B cell (primary cell): ENCODE results near the gene AUTS2. TPM values are rescaled to one million over a fixed set of nuclear protein-coding genes. Genes with fewer than 3 reads are reported as not detected.

Experiments
- ATAC-seq: fragments of 200-7000 bp; cut with Tn5 transposase; one replicate; pipeline ENCODE4 v1.10.0; 2021; ENCODE audit warnings: low read depth, mild to moderate bottlenecking, moderate number of reproducible peaks, moderate library complexity
- CTCF ChIA-PET: fragments of 350-600 bp; sonication (Branson Sonifier 250); formaldehyde crosslinking; loops from one replicate; lab custom pipeline; 2021; ENCODE audit warnings: antibody characterized with exemption, inconsistent platforms; lab: Charles Lee
- POLR2A ChIA-PET: fragments of 350-600 bp; sonication (Branson Sonifier 250); formaldehyde crosslinking; loops from one replicate; lab custom pipeline; 2021; ENCODE audit warnings: antibody characterized with exemption; lab: Charles Lee
- DNase-seq: peaks from one replicate; pipeline ENCODE4 v3.0.0; 2013
- H2AFZ ChIP-seq: 2 replicates; pipeline ENCODE4 v1.6.1; 2012; ENCODE audit warnings: mild to moderate bottlenecking, low read depth, low read length; ENCODE audit not compliant: insufficient read depth, poor library complexity, severe bottlenecking
- H3K27ac ChIP-seq, 2 donors: 1 replicate in 1 of 2; 2 replicates in 1 of 2; pipeline ENCODE4 v1.5.1; 2012 to 2013; ENCODE audit warnings: low read length in 2 of 2, mild to moderate bottlenecking in 2 of 2, moderate library complexity in 1 of 2
- H3K27me3 ChIP-seq, 4 experiments: fragments of 200-600 bp in 1 of 4; sonication (generic) in 1 of 4; replicated peaks in 1 of 4; 1 replicate in 2 of 4; 2 replicates in 2 of 4; pipeline versions ENCODE4 v1.6.1 to v1.7.0; 2013 to 2016; ENCODE audit warnings: low read length in 3 of 4, mild to moderate bottlenecking in 2 of 4, mixed read lengths in 1 of 4, moderate library complexity in 1 of 4; ENCODE audit not compliant: insufficient read depth in 4 of 4, control insufficient read depth in 3 of 4; ENCODE audit errors: control extremely low read depth in 1 of 4
- H3K36me3 ChIP-seq, 2 experiments: replicated peaks in 1 of 2; 1 replicate in 1 of 2; 2 replicates in 1 of 2; pipeline versions ENCODE4 v1.6.1 to v1.7.1; 2013; ENCODE audit warnings: low read length in 1 of 2; ENCODE audit not compliant: insufficient read depth in 2 of 2, control insufficient read depth in 1 of 2; ENCODE audit errors: control extremely low read depth in 1 of 2, extremely low read depth in 1 of 2
- H3K4me1 ChIP-seq, 2 donors: fragments of 200-600 bp in 1 of 2; sonication (generic) in 1 of 2; 1 replicate in 1 of 2; 2 replicates in 1 of 2; pipeline versions ENCODE4 v1.5.1 to v1.6.1; 2013 to 2017; ENCODE audit warnings: low read length in 2 of 2; ENCODE audit not compliant: control insufficient read depth in 2 of 2, insufficient read depth in 2 of 2
- H3K4me2 ChIP-seq: replicated peaks from 2 replicates; pipeline ENCODE3; 2012; ENCODE audit warnings: mild to moderate bottlenecking, low read depth, low read length; ENCODE audit not compliant: poor library complexity, severe bottlenecking
- H3K4me3 ChIP-seq, 5 experiments: fragments of 200-600 bp in 1 of 5; sonication (generic) in 1 of 5; 1 replicate in 3 of 5; 2 replicates in 2 of 5; pipeline versions ENCODE4 v1.5.1 to v1.7.0; 2011 to 2016; ENCODE audit warnings: low read length in 4 of 5, mild to moderate bottlenecking in 4 of 5, low read depth in 2 of 5, control low read depth in 1 of 5, moderate library complexity in 1 of 5; ENCODE audit not compliant: insufficient read depth in 1 of 5; ENCODE audit errors: control extremely low read depth in 1 of 5, extremely low read depth in 1 of 5
- H3K79me2 ChIP-seq: fragments of 200-600 bp; sonication (generic); one replicate; pipeline ENCODE4 v1.6.0; 2016; ENCODE audit warnings: low read length; ENCODE audit not compliant: control insufficient read depth, insufficient read depth
- H3K9ac ChIP-seq: fragments of 200-600 bp; sonication (generic); 2 replicates; pipeline ENCODE4 v1.6.1; 2017; ENCODE audit warnings: mild to moderate bottlenecking, low read length, moderate library complexity
- H3K9me3 ChIP-seq, 3 donors: one replicate each; pipeline versions ENCODE4 v1.6.1 to v1.7.1; 2013; ENCODE audit warnings: low read length in 2 of 3; ENCODE audit not compliant: control insufficient read depth in 2 of 3, insufficient read depth in 1 of 3; ENCODE audit errors: control extremely low read depth in 1 of 3
- H4K20me1 ChIP-seq: 2 replicates; pipeline ENCODE4 v1.6.0; 2012; ENCODE audit warnings: mild to moderate bottlenecking, low read length; ENCODE audit not compliant: insufficient read depth, control insufficient read depth, poor library complexity, severe bottlenecking
- H3K27ac Mint-ChIP-seq: one replicate; pipeline ENCODE4 v1.8.0; 2021; ENCODE audit warnings: mixed read lengths
- H3K27me3 Mint-ChIP-seq: one replicate; pipeline ENCODE4 v1.8.0; 2021; ENCODE audit warnings: mixed read lengths
- H3K4me1 Mint-ChIP-seq: one replicate; pipeline ENCODE4 v1.8.0; 2021; ENCODE audit warnings: mixed read lengths
- H3K4me3 Mint-ChIP-seq: one replicate; pipeline ENCODE4 v1.8.0; 2021; ENCODE audit warnings: mixed read lengths
- H3K9me3 Mint-ChIP-seq: one replicate; pipeline ENCODE4 v1.8.0; 2022; ENCODE audit warnings: mixed read lengths; ENCODE audit not compliant: insufficient read depth
- EZH2 ChIP-seq: IDR thresholded peaks from 2 replicates; pipeline ENCODE4 v1.6.1; 2012; ENCODE audit warnings: borderline replicate concordance, low read depth, mild to moderate bottlenecking, moderate library complexity, low read length; ENCODE audit not compliant: insufficient read depth, poor library complexity, severe bottlenecking
- WGBS: methylation state at CpG from one replicate; pipeline ENCODE4 v1.1.5; 2013; ENCODE audit warnings: missing lambda C conversion rate; ENCODE audit not compliant: insufficient coverage; 5-methylcytosine and 5-hydroxymethylcytosine counted together
- intact Hi-C: fragments of 100-400 bp; cut with micrococcal nuclease; formaldehyde crosslinking; loops from one replicate; pipeline ENCODE4 v1.10.0; 2022
- polyA plus RNA-seq: library from polyadenylated mRNA; depleted of rRNA; stranded (reverse); fragments of >200 nt; gene quantifications from 2 replicates; pipeline ENCODE4 v1.2.3, GENCODE V29; 2012
- total RNA-seq, 2 donors: library from RNA; stranded (reverse); fragments of 120-200 nt in 1 of 2; gene quantifications; 1 replicate in 1 of 2; 2 replicates in 1 of 2; pipeline versions ENCODE4 v1.2.3 to v1.2.4, GENCODE V29; 2013 to 2022
- TF ChIP-seq, protein P1 (sequence below): fragments of 200-600 bp; IDR thresholded peaks from one replicate; pipeline ENCODE4 v1.8.0; 2022; ENCODE audit warnings: antibody characterized with exemption, mild to moderate bottlenecking

Gene AUTS2
- total and polyA plus RNA-seq, 2 donors (not counting 1 experiment from before 2014, with no cell fraction given) = 22.3 to 35.0 TPM

- Mint-ChIP-seq H3K4me1 (peaks cover 7% of the 10 kb centered on the region), H3K4me3 (no peak overlapping the region), H3K27me3 (no peaks in the 10 kb centered on the region), H3K27ac (no peak overlapping the region), H3K9me3 (peaks cover 3% of the 10 kb centered on the region)
- Histone ChIP-seq H2AFZ (no peak overlapping the region), H3K4me3 (no peak overlapping the region), H4K20me1 (no peaks in the 10 kb centered on the region), H3K9ac (no peak overlapping the region), H3K36me3 (no peaks in the 10 kb centered on the region), H3K27ac (no peak overlapping the region), H3K4me2 (no peak overlapping the region), H3K4me1 (peaks cover 0 to 4% of the 10 kb centered on the region in 2 donors), H3K79me2 (no peaks in the 10 kb centered on the region), H3K9me3 (peaks cover 0 to 2% (median 0%) of the 10 kb centered on the region in 3 donors), H3K27me3 (no peaks in the 10 kb centered on the region)
- CTCF ChIA-PET = no interaction called here
- DNase-seq (no peak), ATAC-seq (no peak)
- intact Hi-C loops = no loop called here
- no peak for TF ChIP-seq EZH2
- TF ChIP-seq, protein P1, sequence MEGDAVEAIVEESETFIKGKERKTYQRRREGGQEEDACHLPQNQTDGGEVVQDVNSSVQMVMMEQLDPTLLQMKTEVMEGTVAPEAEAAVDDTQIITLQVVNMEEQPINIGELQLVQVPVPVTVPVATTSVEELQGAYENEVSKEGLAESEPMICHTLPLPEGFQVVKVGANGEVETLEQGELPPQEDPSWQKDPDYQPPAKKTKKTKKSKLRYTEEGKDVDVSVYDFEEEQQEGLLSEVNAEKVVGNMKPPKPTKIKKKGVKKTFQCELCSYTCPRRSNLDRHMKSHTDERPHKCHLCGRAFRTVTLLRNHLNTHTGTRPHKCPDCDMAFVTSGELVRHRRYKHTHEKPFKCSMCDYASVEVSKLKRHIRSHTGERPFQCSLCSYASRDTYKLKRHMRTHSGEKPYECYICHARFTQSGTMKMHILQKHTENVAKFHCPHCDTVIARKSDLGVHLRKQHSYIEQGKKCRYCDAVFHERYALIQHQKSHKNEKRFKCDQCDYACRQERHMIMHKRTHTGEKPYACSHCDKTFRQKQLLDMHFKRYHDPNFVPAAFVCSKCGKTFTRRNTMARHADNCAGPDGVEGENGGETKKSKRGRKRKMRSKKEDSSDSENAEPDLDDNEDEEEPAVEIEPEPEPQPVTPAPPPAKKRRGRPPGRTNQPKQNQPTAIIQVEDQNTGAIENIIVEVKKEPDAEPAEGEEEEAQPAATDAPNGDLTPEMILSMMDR = no peak
- POLR2A ChIA-PET = no interaction called here
- WGBS = no CpG with 5 or more reads among the region's 3 CpGs
Observed at GRCh38 chr7:70037171-70037933, 439.1 kb downstream of the AUTS2 start.

GRCh38 chr7:70040051-70040450, 441.8 kb downstream of the AUTS2 start:
- intact Hi-C loops = no loop called here
- CTCF ChIA-PET = interaction anchor here (0.9 to 1.5 kb wide), 2 partner anchors 24 to 86 kb away, joined by 3 to 4 read pairs; no protein-coding TSS in a partner anchor

More at GRCh38 chr7:70040051-70040450, 441.8 kb downstream of the AUTS2 start:
- peaks cover 5% of the 10 kb centered on the region for H4K20me1 ChIP-seq
- Mint-ChIP-seq H3K27ac (no peak overlapping the region), H3K27me3 (no peaks in the 10 kb centered on the region), H3K4me1 (peaks cover 3% of the 10 kb centered on the region), H3K4me3 (no peak overlapping the region), H3K9me3 (no peaks in the 10 kb centered on the region)
- ATAC-seq (no peak), DNase-seq (no peak)
- H3K27ac ChIP-seq = no peak overlapping the region
- no peak overlapping the region for H3K4me2 ChIP-seq
- H2AFZ ChIP-seq = no peak overlapping the region
- H3K9ac ChIP-seq = no peak overlapping the region
- POLR2A ChIA-PET = no interaction called here
- no peaks in the 10 kb centered on the region for H3K9me3 ChIP-seq
- H3K4me1 ChIP-seq = no peaks in the 10 kb centered on the region
- no peak for TF ChIP-seq EZH2
- TF ChIP-seq, protein P1 = no peak
- no peaks in the 10 kb centered on the region for H3K27me3 ChIP-seq
- no CpG with 5 or more reads among the region's 3 CpGs for WGBS
- peaks cover 8% of the 10 kb centered on the region for H3K79me2 ChIP-seq
- no peaks in the 10 kb centered on the region for H3K36me3 ChIP-seq
- H3K4me3 ChIP-seq = no peak overlapping the region
